ENCODE data around the gene ANKRD34C.

- TF ChIP-seq CTCF (optimal IDR thresholded peaks at IDR 0.05 in 1 of 3, IDR thresholded peaks at IDR 0.05 in 1 of 3, conservative IDR thresholded peaks at IDR 0.05 in 1 of 3; ENCODE audit: extremely low read depth in 1 of 3, insufficient read depth in 2 of 3, low read length in 3 of 3) (no peak), EZH2 (IDR thresholded peaks at IDR 0.05; ENCODE audit: low read length) (no peak)
Observed at GRCh38 chr15:79321876-79322275, 39.4 kb downstream of the ANKRD34C start.
